Panc1 (cell line): Measurements from ENCODE around the gene EFNA2. TPM values are rescaled to one million over a fixed set of nuclear protein-coding genes. Genes with fewer than 3 reads are reported as not detected.

Source experiments
- ATAC-seq: fragments of 200-7000 bp; cut with Tn5 transposase; 2 replicates; pipeline ENCODE4 v1.9.1; 2020; ENCODE audit warnings: mild to moderate bottlenecking, moderate library complexity
- BruUV-seq: library from RNA; stranded (reverse); fragments of 400-500 nt; replicated peaks from 2 replicates; lab custom pipeline; 2021; lab: Mats Ljungman, UMichigan
- CTCF ChIA-PET: fragments of 300-600 bp; sonication (Branson Sonifier 250); formaldehyde crosslinking; loops from one replicate; lab custom pipeline; 2022; ENCODE audit warnings: antibody characterized with exemption; lab: Charles Lee
- POLR2A ChIA-PET: fragments of 300-600 bp; sonication (Branson Sonifier 250); formaldehyde crosslinking; loops from one replicate; lab custom pipeline; 2022; ENCODE audit warnings: antibody characterized with exemption; lab: Charles Lee
- DNase-seq: peaks from one replicate; pipeline ENCODE4 v3.0.0-alpha.2; 2010; ENCODE audit warnings: low read depth, low spot score
- H3K27ac ChIP-seq: 2 replicates; pipeline ENCODE4 v1.5.1; 2011; ENCODE audit warnings: mild to moderate bottlenecking, low read length, inconsistent platforms
- H3K27me3 ChIP-seq: fragments of 200-500 bp; sonication (Bioruptor generic); 2 replicates; pipeline ENCODE4 v1.6.0; 2014; ENCODE audit warnings: low read length, inconsistent platforms; ENCODE audit not compliant: control insufficient read depth, insufficient read depth
- H3K36me3 ChIP-seq: fragments of 200-500 bp; sonication (Bioruptor generic); 2 replicates; pipeline ENCODE4 v1.5.1; 2014; ENCODE audit warnings: inconsistent platforms, mild to moderate bottlenecking, low read length, moderate library complexity; ENCODE audit not compliant: control insufficient read depth, insufficient read depth
- H3K4me1 ChIP-seq: 2 replicates; pipeline ENCODE4 v1.5.1; 2011; ENCODE audit warnings: inconsistent platforms, mild to moderate bottlenecking, low read length, moderate library complexity; ENCODE audit not compliant: control insufficient read depth, insufficient read depth
- H3K4me3 ChIP-seq, 2 experiments: 2 replicates each; pipeline ENCODE4 v1.5.1; 2011 to 2012; ENCODE audit warnings: low read depth in 2 of 2, low read length in 2 of 2, mild to moderate bottlenecking in 2 of 2, inconsistent platforms in 1 of 2, moderate library complexity in 1 of 2
- H3K9me3 ChIP-seq: fragments of 200-500 bp; sonication (Bioruptor generic); 2 replicates; pipeline ENCODE4 v1.5.1; 2014; ENCODE audit warnings: low read depth, mild to moderate bottlenecking, inconsistent platforms, low read length, moderate library complexity; ENCODE audit not compliant: control insufficient read depth, insufficient read depth
- CTCF ChIP-seq: fragments of 450-650 bp; IDR thresholded peaks from 2 replicates; pipeline ENCODE4 v1.5.1; 2017; ENCODE audit warnings: mild to moderate bottlenecking
- POLR2AphosphoS5 ChIP-seq: IDR thresholded peaks from 2 replicates; pipeline ENCODE4 v1.6.1; 2012; ENCODE audit warnings: mild to moderate bottlenecking, low read depth, low read length, moderate library complexity
- REST ChIP-seq, 2 experiments: IDR thresholded peaks; 2 replicates each; pipeline ENCODE4 v1.6.1; 2011 to 2012; ENCODE audit warnings: low read depth in 2 of 2, control low read depth in 1 of 2, low read length in 1 of 2, mild to moderate bottlenecking in 1 of 2, moderate library complexity in 1 of 2; ENCODE audit not compliant: insufficient read depth in 1 of 2
- SIN3A ChIP-seq: IDR thresholded peaks from 2 replicates; pipeline ENCODE4 v1.6.1; 2012; ENCODE audit warnings: low read depth, mild to moderate bottlenecking, low read length, moderate library complexity, borderline replicate concordance; ENCODE audit not compliant: insufficient read depth
- TCF7L2 ChIP-seq: IDR thresholded peaks from 2 replicates; pipeline ENCODE4 v1.6.1; 2011; ENCODE audit warnings: mild to moderate bottlenecking, low read depth, low read length, inconsistent platforms
- in situ Hi-C: cut with HindIII; loops from 2 replicates; pipeline ENCODE4 v1.10.0; 2016; ENCODE audit warnings: low sequenced_read_pairs, low pct_unique_long_range_greater_than_20kb
- intact Hi-C: fragments of 100-400 bp; cut with micrococcal nuclease; formaldehyde crosslinking; loops from one replicate; pipeline ENCODE4 v1.10.0; 2022; ENCODE audit not compliant: unreplicated experiment
- total RNA-seq: library from RNA; stranded (reverse); gene quantifications from one replicate; pipeline ENCODE4 v1.2.1, GENCODE V29; 2021; ENCODE audit not compliant: unreplicated experiment

EFNA2 gene
- total RNA-seq, 1 experiment from 2014 or later: 7.8 TPM

- Histone ChIP-seq H3K27ac (peak overlapping the region; percentile 57), H3K36me3 (no peaks in the 10 kb centered on the region; the same call in 1 of the 2 replicates), H3K4me1 (peaks cover 42% of the 10 kb centered on the region), H3K9me3 (no peaks in the 10 kb centered on the region), H3K4me3 (peak overlapping the region; percentile 45 to 57), H3K27me3 (no peaks in the 10 kb centered on the region)
- POLR2A ChIA-PET: interaction anchor here (0.6 kb wide), 1 partner anchor 191 kb away, joined by 5 read pairs; no protein-coding TSS in a partner anchor
- in situ Hi-C loops: no loop called here
- no peak for ATAC-seq
- intact Hi-C loops: no loop called here
- no peak for DNase-seq
- CTCF ChIA-PET: interaction anchor here (0.7 to 2.1 kb wide), 2 partner anchors 10 to 23 kb away, joined by 6 read pairs; no protein-coding TSS in a partner anchor
- TF ChIP-seq TCF7L2: no peak
- TF ChIP-seq REST (IDR thresholded peaks at IDR 0.05; ENCODE audit: insufficient read depth in 1 of 2, low read depth in 2 of 2, low read length in 1 of 2): no peak
- TF ChIP-seq SIN3A: no peak
- no peak; the same call in 1 of the 2 replicates for TF ChIP-seq POLR2AphosphoS5
- no peak for TF ChIP-seq CTCF
- BruUV-seq: no TSS peak
Measured at GRCh38 chr19:1267477-1268225, 18.0 kb upstream of the EFNA2 start.

GRCh38 chr19:1268226-1269064 lies 17.2 kb upstream of the EFNA2 start:
- TF ChIP-seq POLR2AphosphoS5: no peak
- TF ChIP-seq CTCF: no peak
- TF ChIP-seq SIN3A: no peak
- no peak for TF ChIP-seq REST (IDR thresholded peaks at IDR 0.05; ENCODE audit: insufficient read depth in 1 of 2, low read depth in 2 of 2, low read length in 1 of 2)
- intact Hi-C loops: no loop called here
- DNase-seq: no peak
- H3K9me3 ChIP-seq: no peaks in the 10 kb centered on the region
- no peaks in the 10 kb centered on the region for H3K27me3 ChIP-seq
- H3K36me3 ChIP-seq: no peaks in the 10 kb centered on the region; the same call in 1 of the 2 replicates
- BruUV-seq: no TSS peak
- POLR2A ChIA-PET: interaction anchor here (0.6 to 0.7 kb wide), 4 partner anchors 9 to 190 kb away, joined by 3 to 5 read pairs (median 4); no protein-coding TSS in a partner anchor
- H3K4me3 ChIP-seq: 0 out of 4 replicates have a peak overlapping the region, but pooled peaks of 1 of the 2 experiments have one; percentile 8
- H3K27ac ChIP-seq: peak overlapping the region; percentile 69; the same call in 1 of the 2 replicates
- H3K4me1 ChIP-seq: peaks cover 39% of the 10 kb centered on the region
- CTCF ChIA-PET: interaction anchor here (2.1 kb wide), 1 partner anchor 24 kb away, joined by 6 read pairs; no protein-coding TSS in a partner anchor
- no peak for ATAC-seq
- in situ Hi-C loops: no loop called here
